GM12865 (cell line): ENCODE data around the gene NMNAT1.

Source experiments
- DNase-seq: peaks from one replicate; pipeline ENCODE4 v3.0.0; 2010; ENCODE audit warnings: low read depth
- H3K4me3 ChIP-seq: 2 replicates; pipeline ENCODE4 v1.5.1; 2011; ENCODE audit warnings: mild to moderate bottlenecking, low read depth, low read length, control low read depth
- CTCF ChIP-seq: IDR thresholded peaks from 2 replicates; pipeline ENCODE4 v1.5.1; 2011; ENCODE audit warnings: low read length, control low read depth, low read depth, inconsistent platforms; ENCODE audit not compliant: insufficient read depth; ENCODE audit errors: missing control alignments

NMNAT1 gene

DNA sequence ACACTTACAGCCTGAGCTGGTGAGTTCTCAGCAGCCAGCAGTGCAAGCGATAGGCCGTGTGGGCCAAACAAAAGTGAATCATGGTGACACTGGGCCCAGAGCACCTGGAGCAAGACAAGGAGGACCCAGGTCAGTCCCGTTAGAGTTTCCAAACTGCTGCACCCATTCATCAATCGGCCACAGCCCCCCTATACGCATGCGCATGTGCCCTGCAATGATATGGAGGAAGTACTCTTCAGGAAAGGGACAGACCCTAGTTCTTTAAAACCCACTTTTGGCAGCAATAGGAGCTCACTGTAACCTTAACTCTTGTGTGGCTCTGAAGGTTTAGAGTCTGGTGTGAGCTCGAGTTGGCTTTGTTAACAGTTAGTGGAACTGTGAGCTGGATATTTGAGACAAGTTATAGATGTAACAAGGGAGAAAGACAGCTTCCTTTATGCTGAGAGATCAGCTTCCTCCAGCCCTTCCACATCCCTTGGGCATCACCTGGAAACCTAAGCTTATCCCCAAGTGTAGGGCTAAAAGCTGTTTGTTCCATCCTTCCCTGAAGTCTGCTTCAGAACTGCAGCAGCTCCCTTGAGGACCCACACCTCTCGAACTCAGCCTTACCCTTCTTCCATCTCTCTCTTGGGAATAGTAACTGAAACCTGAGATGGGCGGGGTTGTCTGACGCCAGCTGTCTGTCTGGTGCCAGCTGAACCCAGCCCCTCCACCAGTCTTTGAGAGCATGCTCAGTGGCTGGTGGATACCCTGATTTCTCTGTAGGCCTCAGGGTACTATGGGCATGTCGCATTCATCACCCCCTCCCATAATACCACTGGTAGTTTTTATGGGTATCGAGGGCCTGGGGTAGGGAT is 17.7 kb downstream of the NMNAT1 start:
- DNase-seq: peak; percentile 61
- peak overlapping the region; percentile 3 for H3K4me3 ChIP-seq
- no peak for TF ChIP-seq CTCF

DNA sequence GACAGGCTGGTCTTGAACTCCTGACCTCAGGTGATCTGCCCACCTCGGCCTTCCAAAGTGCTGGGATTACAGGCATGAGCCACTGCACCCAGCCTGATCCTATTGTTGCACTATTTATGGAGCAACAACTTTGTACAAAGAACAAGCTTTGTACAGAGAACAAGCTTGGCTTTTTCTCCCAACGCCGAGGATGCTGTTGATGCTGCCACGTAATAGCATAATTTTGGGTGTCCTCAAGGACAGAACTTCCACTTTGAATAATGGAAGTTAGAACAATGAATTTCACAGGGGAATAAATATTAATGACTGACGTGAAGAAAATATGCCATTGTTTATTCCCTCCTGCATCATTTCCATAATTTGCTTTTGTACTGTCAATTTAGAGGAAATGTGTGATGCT is 41.0 kb downstream of the NMNAT1 start:
- no peak for DNase-seq
- no peak for TF ChIP-seq CTCF
- H3K4me3 ChIP-seq: no peak overlapping the region

DNA sequence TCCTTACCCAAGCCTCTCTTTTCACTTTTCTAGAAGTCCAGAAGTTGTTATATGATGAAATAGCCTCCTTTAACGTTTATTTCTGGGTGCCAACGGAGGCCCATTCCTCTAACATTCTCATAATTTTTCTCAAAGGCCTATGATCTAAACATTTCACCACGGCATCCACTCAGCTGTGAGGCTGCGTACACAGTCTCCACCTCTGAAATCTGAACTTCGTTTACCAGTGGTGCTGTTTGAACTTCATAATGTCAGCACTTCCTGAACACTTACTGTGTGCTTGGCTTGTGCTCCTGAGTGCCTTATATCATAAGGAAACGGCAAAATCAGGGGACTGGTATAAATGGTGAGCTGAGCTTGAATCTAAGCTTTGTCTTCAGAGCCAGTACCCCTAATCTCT is 41.7 kb downstream of the NMNAT1 start:
- no peak for DNase-seq
- H3K4me3 ChIP-seq: no peak overlapping the region
- TF ChIP-seq CTCF: no peak

GRCh38 chr1:9989773-9990172 is 46.5 kb downstream of the NMNAT1 start:
- no peak for DNase-seq
- H3K4me3 ChIP-seq: no peak overlapping the region
- TF ChIP-seq CTCF: no peak

GRCh38 chr1:9990944-9991343 is 47.7 kb downstream of the NMNAT1 start:
- DNase-seq: no peak
- no peak for TF ChIP-seq CTCF
- no peak overlapping the region for H3K4me3 ChIP-seq

- no peak for TF ChIP-seq CTCF
- no peak overlapping the region for H3K4me3 ChIP-seq
- DNase-seq: no peak
Measured at GRCh38 chr1:9992910-9993309, 49.6 kb downstream of the NMNAT1 start.
